ENCODE measurements around the gene EIF4ENIF1. TPM values are rescaled to one million over a fixed set of nuclear protein-coding genes. Genes with fewer than 3 reads are reported as not detected.
"Not testable (repeated sequence)": the region's sequence is repeated elsewhere in the genome, so short reads cannot be mapped to it uniquely, and the experiment has no call there.

The EIF4ENIF1 gene, protein sequence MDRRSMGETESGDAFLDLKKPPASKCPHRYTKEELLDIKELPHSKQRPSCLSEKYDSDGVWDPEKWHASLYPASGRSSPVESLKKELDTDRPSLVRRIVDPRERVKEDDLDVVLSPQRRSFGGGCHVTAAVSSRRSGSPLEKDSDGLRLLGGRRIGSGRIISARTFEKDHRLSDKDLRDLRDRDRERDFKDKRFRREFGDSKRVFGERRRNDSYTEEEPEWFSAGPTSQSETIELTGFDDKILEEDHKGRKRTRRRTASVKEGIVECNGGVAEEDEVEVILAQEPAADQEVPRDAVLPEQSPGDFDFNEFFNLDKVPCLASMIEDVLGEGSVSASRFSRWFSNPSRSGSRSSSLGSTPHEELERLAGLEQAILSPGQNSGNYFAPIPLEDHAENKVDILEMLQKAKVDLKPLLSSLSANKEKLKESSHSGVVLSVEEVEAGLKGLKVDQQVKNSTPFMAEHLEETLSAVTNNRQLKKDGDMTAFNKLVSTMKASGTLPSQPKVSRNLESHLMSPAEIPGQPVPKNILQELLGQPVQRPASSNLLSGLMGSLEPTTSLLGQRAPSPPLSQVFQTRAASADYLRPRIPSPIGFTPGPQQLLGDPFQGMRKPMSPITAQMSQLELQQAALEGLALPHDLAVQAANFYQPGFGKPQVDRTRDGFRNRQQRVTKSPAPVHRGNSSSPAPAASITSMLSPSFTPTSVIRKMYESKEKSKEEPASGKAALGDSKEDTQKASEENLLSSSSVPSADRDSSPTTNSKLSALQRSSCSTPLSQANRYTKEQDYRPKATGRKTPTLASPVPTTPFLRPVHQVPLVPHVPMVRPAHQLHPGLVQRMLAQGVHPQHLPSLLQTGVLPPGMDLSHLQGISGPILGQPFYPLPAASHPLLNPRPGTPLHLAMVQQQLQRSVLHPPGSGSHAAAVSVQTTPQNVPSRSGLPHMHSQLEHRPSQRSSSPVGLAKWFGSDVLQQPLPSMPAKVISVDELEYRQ
- 21.6 TPM for total RNA-seq

DNA sequence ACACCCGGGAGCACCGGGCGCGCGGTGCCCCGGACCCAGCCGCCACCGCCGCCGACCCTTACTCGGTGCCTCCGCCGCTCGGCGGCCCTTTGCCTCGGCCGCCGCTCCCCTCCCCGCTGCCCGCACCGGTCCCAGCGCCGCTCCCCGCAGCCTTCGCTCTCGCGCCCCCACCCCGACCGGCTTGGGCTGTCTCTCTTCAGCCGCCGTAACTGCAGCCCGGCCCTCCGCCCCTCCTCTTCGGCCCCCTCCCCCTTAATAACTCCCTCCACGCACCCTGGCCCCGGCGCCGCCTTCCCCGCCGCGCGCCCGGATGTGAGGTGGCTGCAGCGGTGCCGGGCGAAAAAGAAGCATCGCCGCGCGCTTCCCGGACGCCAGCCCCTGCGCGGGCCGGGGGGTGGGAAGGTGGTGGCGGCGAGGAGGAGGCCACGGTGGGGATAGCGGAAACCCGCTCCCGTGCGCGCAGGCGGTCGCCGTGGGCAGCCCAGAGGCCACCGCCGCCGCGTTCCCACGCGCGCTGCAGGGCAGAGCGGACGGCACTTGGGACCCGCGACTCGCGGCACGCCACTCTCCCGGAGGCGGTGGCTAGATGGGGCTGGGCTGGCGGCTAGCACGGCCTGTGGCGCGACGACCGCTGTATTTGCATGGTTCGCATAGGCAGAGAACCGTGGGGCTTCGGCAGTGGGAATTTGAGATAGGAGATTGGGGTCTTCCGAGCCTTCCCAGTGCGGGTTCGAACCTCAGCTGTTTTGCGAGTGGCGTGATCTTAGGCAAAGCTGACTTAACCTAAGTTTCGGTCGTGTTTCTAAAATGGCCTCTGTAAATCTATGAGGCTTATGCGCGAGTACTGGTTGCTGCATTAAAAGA lies at the start of gene EIF4ENIF1:
TSS of gene EIF4ENIF1 (minus strand) at position 211 of the 864 bp plus-strand sequence. CDS start 1,124 bp downstream, outside the sequence.
- FAIRE-seq (no peak), DNase-seq (ENCODE audit: low spot score in 2 of 2) (peak; percentile 96 to 98)

DNA sequence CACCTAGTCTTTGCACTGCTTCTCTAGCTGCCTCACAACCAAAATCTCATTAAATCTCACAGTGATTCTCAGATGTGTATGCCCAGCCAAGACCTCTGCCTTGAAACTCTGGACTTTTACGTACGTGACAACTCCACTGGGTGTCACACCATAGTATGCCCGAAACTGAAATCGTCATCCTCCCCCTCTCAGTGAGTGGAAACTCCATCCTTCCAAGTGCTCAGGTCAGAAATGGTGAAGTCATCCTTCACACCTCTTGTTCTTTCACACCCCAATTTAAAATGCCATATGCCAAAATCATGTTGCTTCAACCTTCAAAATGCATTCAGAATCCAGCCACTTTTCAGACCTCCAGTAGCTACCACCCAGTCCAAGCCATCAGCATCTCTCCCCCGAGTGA lies 49.2 kb upstream of the EIF4ENIF1 start:
- FAIRE-seq (no peak), DNase-seq (ENCODE audit: low spot score in 2 of 2) (no peak)

DNA sequence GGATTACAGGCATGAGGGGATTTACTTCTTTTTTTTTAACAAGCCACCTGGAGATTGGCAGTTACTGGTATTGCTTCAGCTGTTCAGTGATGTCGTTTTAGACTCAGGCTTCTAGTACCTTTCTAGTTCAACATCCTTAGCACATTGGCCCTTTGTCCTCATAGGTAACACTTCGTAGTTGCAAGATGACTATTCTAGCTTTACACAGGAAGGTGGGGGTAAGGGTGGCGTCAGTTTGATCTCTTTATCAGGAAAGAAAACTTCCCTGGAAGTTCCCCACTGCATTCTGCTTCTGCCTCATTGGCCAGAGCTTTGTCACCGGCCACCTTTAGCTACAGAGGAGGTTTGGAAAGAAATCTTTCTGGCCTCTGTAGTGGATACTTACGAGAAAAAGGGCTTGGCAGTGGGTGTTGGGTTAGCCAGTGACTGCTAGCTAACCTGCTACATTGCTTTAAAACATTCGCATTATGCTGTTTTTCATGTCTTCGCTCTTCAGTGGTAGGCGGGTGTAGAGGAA lies 47.4 kb upstream of the EIF4ENIF1 start:
- DNase-seq (ENCODE audit: low spot score in 2 of 2) (no peak), FAIRE-seq (no peak)

DNA sequence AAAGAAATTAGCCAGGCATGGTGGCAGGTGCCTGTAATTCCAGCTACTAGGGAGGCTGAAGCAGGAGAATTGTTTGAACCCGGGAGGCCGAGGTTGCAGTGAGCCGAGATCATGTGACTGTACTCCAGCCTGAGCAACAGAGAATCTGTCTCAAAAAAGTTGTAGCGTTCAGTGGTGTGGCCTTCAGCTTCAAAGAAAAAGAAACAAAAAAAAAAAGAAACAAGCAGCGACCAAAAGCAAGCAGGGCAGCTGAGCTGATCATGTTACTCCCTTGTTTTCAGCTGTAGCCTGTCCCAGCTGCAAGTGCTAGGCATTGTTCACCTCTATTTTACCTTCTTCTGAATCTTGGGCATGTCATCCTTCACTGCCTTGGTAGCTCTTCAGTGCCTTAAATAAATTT lies 43.7 kb upstream of the EIF4ENIF1 start:
- FAIRE-seq (no peak), DNase-seq (ENCODE audit: low spot score in 2 of 2) (no peak)

DNA sequence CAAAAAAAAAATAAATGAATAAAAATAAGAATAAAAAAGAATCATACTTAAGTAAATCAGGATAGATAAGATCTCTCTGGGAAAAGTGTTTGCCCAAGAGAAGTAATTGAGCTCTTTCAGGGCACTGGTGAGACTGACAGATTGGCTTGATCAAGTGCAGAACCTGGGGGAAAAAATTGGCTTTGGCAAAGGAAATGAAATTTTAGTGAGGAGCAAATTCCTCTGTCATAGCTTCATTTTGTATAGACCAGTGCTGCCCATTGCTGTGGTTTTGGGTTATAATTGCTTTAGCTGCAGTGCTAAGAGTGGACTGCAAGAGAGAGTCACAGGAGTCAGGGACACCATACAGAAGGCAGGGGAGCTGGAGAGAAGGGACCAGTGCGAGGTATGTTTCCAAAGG lies 42.4 kb upstream of the EIF4ENIF1 start:
- FAIRE-seq, result no peak

DNA sequence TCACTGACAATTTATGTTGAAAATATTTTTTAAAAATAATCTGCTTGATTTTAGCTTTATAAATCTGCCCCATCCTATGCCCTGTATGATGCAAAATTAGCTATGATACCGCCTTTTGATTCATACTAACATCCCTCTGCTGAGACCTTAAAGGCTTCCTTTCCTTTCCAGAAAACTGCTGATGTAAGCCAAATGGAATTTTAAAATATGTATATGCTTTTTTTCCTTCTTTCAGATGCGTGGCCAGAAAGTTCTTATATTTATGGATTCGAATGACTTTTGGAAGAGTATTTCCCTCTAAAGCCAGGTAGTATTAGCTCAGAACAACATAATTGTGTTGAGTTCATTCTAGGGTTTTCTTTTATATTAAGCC lies 41.2 kb upstream of the EIF4ENIF1 start:
- FAIRE-seq, result no peak
- no peak for DNase-seq (ENCODE audit: low spot score in 2 of 2)

More for the DNA sequence above, 42.4 kb upstream of the EIF4ENIF1 start:
- no peak for DNase-seq (ENCODE audit: low spot score in 2 of 2)

DNA sequence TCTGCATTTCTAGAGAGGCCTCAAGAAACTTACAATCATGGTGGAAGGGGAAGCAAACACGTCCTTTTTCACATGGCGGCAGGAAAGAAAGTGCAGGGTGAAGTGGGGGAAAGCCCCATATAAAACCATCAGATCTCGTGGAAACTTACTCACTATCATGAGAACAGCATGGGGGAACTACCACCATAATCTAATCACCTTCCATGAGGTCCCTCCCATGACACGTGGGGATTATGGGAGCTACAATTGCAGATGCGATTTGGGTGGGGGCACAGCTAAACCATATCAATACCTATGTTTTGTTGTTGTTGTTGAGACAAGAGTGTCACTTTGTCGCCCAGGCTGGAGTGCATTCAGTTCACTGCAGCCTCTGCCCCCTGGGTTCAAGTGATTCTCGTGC lies 36.6 kb upstream of the EIF4ENIF1 start:
- FAIRE-seq (no peak), DNase-seq (ENCODE audit: low spot score in 2 of 2) (no peak)

DNA sequence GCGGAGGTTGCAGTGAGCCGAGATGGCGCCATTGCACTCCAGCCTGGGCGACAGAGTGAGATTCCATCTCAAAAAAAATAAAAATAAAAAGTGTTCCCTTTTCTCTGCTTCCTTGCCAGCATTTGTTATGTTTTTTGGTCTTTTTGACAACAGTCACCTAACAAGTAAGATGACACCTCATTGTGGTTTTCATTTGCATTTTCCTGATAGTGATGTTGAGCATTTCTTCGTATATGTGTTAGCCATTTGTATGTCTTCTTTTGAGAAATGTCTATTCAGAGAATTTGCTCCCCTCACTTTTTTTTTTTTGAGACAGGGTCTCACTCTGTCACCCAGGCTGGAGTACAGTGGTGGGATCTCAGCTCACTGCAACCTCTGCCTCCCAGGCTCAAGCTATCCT lies 34.5 kb upstream of the EIF4ENIF1 start:
- DNase-seq (ENCODE audit: low spot score in 2 of 2); FAIRE-seq: not testable (repeated sequence)

DNA sequence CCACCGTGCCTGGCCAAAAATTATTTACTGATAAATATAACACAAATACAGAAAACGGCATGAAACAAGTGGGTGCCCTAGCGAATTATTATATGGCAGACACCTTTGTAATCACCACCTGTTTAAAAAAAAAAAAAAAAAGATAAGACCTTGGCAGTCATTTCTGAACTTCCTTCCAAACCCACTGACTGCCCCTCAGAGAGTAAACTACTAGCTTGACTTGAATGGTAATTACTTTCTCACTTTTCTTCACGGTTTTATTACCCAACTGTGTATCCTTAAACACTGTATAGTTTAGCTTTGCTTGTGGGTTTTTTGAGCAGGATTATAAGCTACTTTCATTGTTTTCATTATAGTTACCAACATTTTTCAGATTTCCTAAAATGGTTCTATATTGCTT lies 30.4 kb upstream of the EIF4ENIF1 start:
- FAIRE-seq, result no peak

DNA sequence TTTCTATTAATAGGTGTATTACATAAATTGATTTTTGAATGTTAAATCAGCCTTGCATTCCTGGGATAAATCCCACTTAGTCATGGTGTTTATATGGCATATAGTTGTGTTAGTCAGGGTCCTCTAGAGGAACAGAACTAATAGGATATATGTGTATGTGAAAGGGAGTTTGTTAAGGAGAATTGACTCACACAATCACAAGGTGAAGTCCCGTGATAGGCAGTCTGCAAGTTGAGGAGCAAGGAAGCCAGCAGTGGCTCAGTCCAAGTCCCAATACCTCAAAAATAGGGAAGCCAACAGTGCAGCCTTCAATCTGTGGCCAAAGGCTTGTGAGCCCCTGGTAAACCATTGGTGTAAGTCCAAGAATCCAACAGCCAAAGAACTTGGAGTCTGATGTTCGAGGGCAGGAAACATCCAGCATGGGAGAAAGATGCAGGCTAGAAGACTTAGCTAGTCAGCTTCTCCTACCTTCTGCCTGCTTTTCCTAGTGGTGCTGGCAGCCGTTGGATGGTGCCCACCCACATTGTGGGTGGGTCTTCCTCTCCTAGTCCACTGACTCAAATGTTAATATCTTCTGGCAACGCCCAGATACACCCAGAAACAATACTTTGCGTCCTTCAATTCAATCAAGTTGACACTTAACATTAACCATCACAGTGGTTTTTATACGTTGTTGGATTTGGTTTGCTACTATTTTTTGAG lies 19.6 kb upstream of the EIF4ENIF1 start:
- FAIRE-seq, result no peak

More for the DNA sequence above, 30.4 kb upstream of the EIF4ENIF1 start:
- no peak for DNase-seq (ENCODE audit: low spot score in 2 of 2)

DNA sequence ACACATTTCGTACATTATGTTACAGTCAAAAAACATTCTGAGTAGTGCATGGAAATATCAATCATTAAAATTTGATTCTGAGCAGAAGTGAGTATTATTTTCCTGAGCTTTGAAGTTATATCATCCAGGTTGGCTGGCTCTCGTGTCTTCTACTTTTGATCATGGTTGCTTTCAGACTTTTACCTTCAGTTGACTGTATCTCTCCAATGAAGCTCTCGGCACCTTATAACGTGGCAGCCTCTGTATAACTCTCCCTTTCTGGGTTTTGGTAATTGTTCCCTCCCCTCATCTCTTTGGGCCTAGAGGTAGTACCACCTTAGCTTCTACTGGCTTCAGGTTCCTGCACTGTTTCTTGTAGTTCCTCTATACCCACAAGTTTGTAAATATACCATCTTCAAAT lies 18.9 kb upstream of the EIF4ENIF1 start:
- DNase-seq (ENCODE audit: low spot score in 2 of 2) (no peak), FAIRE-seq (no peak)

More for the DNA sequence above, 19.6 kb upstream of the EIF4ENIF1 start:
- no peak for DNase-seq (ENCODE audit: low spot score in 2 of 2)

DNA sequence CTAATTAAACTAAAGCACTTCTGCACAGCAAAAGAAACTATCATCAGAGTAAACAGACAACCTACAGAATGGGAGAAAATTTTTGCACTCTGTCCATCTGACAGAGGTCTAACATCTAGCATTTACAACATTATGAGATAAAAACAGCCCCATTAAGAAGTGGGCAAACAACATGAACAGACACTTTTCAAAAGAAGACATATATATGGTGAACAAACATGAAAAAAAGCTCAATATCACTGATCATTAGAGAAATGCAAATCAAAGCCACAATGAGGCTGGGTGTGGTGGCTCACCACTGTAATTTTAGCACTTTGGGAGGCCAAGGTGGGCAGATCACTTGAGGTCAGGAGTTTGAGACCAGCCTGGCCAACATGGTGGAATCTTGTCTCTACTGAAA lies 17.9 kb upstream of the EIF4ENIF1 start:
- FAIRE-seq; DNase-seq (ENCODE audit: low spot score in 2 of 2): not testable (repeated sequence)

DNA sequence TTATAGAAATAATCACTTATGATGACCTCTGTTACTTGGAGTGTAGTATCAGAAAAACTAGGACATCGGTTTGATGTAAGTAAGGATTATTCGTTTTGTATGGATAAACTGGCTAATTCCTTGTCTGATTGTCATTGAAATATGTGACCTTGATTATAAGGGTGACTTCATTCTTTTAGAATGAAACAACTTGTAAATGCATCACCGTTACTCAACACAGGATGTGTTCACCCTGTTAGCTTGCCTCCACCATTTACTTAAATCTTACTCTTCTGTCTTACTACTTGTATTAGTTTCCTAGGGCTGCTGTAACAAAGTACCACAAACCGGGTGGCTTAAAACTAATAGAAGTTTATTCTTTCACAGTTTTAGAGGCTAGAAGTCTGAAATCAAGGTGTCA lies 14.6 kb upstream of the EIF4ENIF1 start:
- FAIRE-seq (no peak), DNase-seq (ENCODE audit: low spot score in 2 of 2) (no peak)

DNA sequence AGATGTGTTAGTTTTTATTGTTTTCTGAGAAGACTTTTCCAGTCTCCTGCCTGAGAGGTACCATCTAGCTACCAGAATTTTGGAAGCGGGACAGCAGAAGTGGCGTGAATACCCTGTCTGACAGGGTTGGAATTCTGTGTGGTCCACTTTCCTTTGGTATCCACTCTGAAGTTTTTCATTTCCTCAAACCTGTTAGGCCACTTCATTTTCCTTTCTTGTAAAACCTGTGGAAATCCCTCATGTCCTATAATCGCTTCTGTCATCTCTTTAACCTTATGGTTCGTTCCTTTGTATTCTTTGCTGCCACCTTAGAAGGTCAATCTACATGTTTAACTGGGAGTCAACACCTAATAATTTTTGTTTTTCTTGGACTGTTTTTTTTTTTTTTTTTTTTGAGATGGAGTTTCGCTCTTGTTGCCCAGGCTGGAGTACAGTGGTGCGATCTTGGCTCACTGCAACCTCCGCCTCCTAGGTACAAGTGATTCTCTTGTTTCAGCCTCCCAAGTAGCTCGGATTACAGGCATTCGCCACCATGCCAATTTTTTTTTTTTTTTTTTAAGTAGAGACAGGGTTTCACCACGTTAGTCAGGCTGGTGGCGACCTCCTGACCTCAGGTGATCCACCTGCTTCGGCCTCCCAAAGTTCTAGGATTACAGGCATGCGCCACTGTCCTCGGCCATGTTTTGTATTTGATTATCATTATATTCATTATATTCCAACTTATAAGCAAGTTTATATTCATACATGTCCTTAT lies 13.7 kb upstream of the EIF4ENIF1 start:
- DNase-seq (ENCODE audit: low spot score in 2 of 2), result no peak
- no peak for FAIRE-seq

DNA sequence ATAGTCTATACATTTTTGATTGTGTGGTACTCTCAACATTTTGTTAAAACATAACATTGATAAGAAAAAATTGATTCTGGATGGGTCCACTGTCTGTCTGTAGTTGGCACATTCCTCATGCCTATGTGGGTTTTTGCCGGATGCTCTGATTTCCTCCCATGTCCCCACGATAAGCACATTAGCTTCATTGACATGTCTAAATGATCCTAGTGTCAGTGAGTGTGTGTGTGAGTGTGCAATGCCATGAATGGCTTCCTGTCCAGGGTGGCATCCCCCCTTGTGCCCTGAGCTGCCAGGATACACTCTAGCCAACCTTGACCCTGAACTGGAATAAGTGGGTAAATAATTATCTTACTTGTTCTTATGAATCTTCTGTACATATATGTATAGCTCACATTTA lies 12.1 kb upstream of the EIF4ENIF1 start:
- no peak for FAIRE-seq

DNA sequence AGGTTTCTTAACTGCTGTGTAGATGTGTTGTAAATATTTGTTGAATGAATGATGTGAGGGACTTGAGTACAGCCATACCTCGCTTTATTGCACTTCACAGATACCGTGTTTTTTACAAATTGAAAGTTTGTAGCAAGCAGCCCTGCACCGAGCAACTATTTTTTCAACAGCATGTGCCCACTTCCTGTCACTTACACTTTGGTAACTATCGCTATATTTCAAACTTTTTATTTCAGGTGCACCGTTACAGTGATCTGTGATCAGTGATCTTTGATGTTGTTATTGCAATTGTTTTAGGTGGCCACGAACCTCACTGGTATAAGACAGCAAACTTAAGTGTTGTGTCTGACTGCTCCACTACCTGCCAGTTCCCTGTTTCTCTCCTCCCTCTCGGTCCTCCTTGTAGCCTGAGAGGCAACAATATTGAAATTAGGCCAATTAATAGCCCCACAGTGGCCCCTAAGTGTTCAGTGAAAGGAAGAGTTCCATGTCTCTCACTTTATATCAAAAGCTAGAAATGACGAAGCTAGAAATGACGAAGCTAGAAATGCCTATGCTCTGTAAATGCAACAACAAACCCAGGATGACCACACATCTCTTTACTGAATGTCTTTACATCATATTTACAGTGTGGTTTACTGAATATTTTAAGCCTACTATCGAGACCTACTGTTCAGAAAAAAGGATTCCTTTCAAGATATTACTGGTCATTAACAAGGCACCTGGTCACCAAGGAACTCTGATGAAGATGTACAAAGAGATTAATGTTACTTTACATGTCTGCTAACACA lies 7.7 kb upstream of the EIF4ENIF1 start:
- FAIRE-seq, result no peak

More for the DNA sequence above, 12.1 kb upstream of the EIF4ENIF1 start:
- no peak for DNase-seq (ENCODE audit: low spot score in 2 of 2)

DNA sequence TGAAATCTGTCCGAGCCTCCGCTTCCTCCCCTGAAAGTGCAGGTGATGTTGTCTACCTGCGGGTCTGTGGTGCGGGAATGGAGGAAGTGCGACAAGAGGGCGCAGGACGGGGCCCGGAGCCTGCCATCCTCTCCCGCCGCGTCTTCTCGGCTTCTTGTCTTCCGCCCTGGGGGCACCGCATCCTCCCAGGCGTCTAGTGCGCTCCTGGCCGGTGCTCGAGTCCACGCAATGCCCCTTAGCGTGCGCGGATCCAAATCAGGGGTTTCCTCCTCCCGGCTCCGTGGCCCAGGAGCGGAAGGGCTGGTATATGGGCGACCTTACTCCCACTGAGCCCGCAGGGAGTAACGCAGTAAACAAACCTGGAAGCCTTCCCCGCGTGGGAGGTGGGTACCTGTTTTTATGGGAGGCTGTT lies 7.1 kb upstream of the EIF4ENIF1 start:
- peak in 1 of 2 donors; percentile 18 for DNase-seq (ENCODE audit: low spot score in 2 of 2)

More for the DNA sequence above, 7.7 kb upstream of the EIF4ENIF1 start:
- no peak for DNase-seq (ENCODE audit: low spot score in 2 of 2)

More for the DNA sequence above, 7.1 kb upstream of the EIF4ENIF1 start:
- FAIRE-seq, result no peak
